ENCODE data around the gene BORA.
"Not testable (repeated sequence)": the region's sequence is repeated elsewhere in the genome, so short reads cannot be mapped to it uniquely, and the experiment has no call there.

The BORA gene

DNA sequence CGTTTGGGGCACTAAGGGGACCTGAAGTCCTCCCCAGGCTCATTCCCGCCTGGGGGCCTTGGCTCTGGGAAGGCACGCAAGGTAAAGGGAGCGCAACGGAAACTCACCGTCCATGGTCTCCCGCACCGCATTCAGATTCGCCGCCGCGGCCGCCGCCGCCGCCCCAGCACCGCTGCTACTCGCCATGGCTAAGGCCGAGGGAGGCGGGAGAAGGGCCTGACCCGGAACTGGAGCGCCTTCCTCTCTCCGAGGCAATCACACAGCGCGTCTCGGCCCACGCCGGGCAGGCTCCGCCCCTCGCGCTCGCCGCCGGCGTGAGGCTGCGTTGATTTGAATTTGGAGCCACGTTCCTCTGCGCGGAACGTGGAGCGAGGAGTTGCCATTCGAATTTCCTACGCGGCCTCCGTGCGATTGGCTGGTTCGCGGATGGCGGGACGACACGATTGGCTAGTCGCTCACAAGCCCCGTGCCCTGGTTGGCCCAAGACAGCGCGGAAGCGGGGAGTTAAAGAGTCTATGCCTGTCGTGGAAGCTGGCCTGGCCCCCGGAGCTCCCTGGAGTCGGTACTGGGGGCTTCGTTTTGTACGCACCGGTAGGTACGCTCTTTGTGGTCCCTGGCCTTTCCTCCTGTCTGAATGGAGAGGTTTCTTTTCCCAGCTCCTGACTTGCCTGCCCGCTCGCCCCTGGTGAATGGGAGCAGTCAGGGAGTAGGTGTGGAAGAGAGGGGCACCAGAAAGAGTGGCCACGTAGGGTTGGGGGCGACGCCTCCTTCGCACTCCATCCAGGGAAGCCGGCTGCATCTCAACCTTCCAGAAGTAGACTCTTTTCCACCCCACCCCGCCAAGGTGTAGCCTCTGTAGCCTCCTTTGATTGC is at the start of gene BORA, which contains the start of gene MZT1:
BORA (plus strand) TSS at position 507 of the 873 bp plus-strand sequence. CDS start 1,018 bp downstream, outside the sequence.
MZT1 (minus strand) TSS at position 213 of the 873 bp plus-strand sequence; CDS start at position 186, 27 bp downstream.
- peak; percentile 96 to 97 for DNase-seq

- no peak for DNase-seq
These were observed 49.4 kb upstream of the BORA start for GRCh38 chr13:72678312-72678711.

GRCh38 chr13:72680353-72680752 is 47.4 kb upstream of the BORA start:
- no peak for DNase-seq

DNA sequence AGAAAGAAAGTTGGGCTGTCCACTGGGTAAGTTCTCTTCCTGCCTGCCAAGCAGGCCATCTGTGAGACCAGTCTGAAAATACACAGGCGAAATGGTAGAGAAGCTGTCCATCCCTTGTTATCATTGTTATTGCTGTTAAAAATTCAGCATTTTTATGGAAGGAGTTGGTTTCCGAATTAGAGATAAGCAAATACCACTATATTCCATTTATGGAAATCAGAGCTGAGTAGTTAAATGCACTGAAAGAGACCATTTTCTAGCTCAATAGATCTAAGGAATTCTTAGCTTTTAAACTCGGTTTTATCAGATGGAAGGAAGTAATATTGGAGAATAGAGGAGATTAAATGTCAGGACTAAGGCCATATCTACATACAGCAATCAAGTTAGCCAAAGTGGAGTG is 41.0 kb upstream of the BORA start:
- DNase-seq: no peak

DNA sequence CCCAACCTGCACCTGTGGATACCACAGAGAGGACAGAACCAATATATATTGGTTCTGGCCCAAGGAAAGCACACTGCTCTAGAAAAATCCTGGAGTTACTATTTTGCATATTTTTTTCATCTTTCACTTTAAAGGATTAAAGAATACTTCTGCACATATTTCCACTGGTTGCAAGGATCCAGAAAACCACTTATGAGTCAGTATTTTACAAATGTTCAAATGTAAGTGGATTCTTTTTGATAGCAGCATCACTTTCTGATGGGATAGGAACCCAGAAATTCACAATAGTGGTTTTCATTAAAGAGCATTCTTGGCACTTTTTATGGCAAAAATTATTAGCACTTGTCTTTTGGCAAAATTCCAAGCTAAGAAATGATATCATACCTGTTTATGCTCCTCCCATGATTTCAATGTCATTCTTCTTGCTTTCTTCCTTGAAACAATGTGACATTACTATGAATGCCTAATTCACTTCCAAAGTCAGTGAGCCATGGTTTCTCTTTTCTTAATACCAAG is 38.5 kb upstream of the BORA start:
- DNase-seq: no peak

DNA sequence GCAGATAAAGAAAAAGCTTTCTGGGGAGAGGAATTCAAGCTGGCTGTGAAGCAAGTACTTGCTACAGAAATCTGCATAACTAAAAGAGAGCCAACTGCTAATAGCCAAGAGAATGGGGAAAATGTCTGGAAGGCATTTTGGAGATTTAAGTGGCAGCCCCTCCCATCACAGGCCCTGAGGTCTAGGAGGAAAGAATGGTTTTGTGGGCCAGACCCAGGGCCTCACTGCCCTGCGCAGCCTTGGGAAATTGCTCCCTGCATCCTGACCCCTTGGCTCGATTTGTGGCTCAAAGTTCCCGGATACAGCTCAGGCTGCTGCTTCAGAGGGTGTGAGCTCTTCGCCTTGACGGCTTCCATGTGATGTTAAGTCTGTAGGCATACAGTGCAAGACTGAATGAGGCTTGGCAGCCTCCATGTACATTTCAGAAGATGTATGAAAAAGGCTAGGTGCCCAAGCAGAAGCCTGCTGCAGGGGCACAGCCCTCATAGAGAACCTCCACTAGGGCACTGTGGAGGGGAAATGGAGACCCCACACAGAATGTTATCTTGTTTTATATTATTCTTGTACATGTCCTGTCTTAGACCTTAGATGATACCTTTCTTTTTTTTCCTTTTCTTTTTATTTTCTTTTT is 34.7 kb upstream of the BORA start:
- no peak for DNase-seq

- peak in 1 of 2 experiments; percentile 4 for DNase-seq
These were observed 33.9 kb upstream of the BORA start for GRCh38 chr13:72693832-72694231.

DNA sequence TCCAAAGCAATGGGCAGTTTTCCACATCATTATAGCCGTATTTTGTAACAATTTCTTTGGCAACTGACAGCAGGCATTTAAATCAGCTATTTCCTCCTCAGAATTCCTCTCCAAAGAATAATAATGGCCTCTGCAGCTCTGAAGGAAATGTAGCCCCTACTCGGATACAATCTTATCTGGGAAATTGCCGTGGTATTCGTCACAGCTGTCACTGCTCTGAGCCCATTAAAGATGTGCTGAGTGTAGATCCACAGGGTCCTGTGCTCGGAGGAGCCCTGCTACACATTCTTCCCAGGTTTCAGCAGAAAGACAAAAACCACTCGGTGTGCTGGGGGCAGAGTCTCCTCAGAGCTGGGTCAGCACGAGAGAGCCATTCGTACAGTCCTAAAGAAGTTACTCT is 33.4 kb upstream of the BORA start:
- DNase-seq: no peak

GRCh38 chr13:72696579-72696978 is 31.1 kb upstream of the BORA start:
- DNase-seq: peak in 1 of 2 experiments; percentile 32

DNA sequence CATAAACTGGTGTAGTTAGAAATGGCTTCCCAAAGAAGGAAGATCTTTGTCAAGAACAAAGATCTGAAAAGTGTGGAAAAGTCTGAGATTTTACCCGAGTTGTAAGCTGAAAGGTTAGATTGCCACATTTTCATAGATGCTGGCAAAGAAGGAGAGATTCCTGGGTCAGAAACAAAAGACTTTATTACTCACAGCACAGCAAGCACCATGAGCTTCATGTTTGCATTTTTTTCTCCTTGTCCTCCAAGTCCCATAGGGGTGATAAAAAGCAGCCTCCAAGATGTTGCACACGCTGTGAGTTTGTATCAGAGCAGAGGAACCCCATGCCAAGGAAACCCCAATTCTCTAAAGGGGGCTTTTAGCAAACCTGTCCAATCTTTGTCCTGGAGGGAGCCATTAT is 29.6 kb upstream of the BORA start:
- no peak for DNase-seq

DNA sequence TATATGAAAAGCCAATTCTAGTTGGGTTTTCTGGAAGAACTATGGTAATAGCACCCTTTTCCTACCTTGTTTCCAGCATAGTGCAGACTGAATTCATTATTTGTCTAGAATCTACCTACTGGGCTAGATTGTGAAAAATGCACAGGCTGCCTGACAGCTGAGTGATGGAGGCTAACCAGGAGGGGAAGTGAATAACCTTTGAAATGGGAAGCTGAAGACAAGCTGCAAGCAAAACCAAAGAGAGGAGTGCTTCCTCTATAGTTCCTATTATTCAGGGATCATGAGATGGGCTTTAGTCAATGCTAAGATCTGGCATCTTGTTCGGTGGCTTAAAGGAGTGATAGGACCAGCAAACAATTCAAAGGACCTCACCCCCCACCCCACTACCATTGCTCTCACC is 27.2 kb upstream of the BORA start:
- DNase-seq: no peak

DNA sequence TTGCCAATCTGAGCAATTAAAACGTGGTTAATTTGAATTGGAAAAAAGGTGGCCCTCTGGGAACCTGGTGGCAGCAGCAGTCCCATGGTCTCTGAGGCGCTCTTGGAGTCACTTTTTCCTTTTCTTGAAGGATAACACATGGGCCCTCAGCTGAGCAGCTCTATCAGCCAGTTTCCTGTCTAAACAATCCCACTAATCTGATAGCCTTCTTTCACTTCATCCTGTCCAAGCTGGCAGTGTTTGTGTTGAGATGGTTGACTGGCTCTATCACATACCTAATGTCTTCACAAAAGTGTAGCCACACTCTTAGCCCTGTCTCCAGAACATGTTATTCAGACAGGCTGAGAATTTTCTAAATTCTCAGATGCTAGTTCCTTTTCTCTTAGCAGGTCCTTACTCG is 10.9 kb upstream of the BORA start:
- no peak for DNase-seq

DNA sequence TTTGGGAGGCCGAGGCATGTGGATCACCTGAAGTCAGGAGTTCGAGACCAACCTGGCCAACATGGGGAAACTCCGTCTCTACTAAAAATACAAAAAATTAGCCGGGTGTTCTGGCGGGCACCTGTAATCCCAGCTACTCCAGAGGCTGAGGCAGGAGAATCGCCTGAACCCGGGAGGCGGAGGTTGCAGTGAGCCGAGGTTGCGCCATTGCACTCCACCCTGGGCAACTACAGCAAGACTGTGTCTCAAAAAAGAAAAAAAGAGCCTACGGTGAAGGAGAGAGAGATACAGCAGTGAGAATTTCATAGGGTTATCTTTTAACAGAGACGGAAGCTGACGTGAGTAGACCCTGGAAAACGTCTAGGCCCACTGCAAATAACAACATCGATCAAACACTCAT is 1.5 kb upstream of the BORA start:
- not testable (repeated sequence) for DNase-seq

- DNase-seq: peak in 1 of 2 experiments; percentile 57
These were observed 852 bp upstream of the BORA start for GRCh38 chr13:72726726-72727416.

DNA sequence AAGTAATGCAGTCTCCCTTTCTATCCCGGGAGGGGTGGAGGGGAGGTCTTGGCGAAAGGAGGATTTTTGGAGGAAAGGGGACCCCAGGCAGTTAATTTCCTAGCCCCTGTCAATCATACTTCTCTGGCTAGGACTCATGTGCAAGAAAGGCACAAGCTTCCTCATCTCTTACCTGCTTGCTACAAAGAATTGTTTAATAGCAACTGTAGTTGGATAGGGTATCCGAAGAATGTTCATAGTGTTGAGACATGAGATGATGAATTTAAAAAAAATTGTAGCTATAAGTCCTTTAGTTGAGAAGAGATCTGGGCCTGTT is 525 bp downstream of the BORA start:
- DNase-seq: no peak

DNA sequence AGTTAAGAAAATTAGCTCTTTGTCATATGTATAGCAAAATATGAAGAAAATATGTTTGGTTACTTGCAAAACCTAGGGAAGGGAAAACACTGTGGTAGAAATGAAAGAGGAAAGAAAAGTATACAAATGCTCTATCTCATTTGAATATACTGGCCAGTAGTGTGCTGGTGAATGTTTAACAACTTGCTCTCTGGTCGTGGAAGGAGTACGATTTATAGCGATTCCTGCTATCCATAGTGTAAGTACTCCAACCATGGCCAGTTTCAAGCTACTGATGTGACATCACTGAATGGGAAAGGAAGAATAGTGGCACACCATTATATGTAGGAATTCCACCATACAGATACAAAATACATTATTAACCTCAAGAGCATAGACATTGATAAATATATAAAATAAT is 9.3 kb downstream of the BORA start:
- no peak for DNase-seq

DNA sequence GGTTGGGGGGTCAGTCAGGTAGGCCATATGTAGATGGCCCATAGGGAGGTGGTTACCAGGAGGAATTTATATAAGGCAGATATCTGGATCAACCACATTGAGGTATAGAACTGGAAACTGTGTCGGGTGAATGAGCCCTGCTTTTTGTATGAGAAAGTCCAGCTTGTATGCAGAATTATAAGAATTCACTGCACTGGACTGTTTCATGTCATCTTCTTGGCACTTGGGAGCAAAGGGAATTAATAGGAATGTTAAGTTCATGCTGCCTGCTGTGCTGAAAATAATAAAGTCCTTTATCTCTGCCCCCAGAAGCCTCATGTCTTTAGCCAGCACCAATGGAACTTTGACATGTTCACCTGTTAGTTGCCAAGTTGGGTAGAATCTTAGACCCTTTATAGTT is 12.3 kb downstream of the BORA start:
- no peak for DNase-seq

- no peak for DNase-seq
These were observed 17.5 kb downstream of the BORA start for GRCh38 chr13:72745260-72745659.

DNA sequence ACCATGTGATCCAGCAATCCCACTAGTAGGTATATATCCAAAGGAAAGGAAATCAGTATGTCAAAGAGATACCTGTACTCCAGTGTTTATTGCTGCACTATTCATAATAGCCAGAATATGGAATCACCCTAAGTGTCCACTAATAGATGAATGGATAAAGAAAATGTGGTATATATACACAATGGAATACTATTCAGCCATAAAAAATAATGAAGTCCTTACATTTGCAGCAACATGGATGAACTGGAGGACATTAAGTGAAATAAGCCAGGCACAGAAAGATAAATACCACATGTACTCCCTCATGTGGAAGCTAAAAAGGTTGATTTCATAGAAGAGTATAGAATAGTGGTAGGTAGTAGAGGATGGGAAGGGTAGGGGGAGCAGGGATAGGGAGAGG is 23.5 kb downstream of the BORA start:
- DNase-seq: no peak

- DNase-seq: no peak
These were observed 26.4 kb downstream of the BORA start for GRCh38 chr13:72754111-72754510.

DNA sequence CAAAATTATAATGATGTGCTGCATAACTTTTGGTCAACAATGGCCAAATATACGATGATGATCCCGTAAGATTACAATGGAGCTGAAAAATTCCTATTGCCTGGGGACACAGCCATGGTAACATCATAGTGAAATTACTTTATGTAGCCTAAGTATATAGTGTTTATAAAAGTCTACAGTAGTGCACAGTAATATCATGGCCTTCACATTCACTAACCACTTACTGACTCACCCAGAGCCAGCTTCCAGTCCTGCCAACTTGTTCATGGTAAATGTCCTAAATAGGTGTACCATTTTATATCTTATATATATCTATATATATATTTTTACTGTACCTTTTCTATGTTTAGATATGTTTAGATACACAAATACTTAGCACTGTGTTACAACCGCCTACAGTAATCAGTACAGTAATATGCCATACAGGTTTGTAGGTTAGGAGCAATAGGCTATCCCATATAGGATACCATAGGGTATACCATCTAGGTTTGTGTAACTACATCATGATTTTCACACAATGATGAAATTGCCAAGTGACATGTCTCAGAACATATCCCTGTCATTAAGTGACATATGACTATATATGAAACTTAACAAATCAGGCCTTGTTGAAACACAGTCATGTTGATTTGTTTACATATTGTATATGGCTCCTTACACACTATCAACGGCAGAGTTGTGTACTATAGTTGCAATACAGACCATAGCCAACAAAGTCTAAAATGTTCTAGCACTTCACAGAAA is 30.2 kb downstream of the BORA start:
- DNase-seq: no peak

- no peak for DNase-seq
These were observed 32.5 kb downstream of the BORA start for GRCh38 chr13:72760189-72760588.

DNA sequence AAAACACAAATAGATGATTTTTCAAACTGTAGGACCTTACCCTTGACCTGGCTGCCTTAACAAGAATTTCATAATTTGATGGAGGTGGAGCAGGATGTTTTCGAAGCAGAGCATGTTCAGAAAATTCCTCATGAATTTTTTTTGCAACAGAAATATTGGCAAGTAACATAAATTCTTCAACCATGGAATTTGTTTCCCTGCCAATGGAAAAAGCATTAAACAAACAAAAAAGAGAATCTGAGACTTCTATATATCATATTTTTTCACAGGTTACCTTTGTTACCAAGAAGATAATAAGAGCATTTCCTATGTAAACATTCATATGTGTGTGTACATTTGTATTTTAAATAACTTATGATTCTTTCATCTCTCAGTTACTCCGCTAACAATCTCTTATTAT is 35.7 kb downstream of the BORA start:
- no peak for DNase-seq

All from NCI-H524 (cell line).